OCI-LY7 (cell line): ENCODE data around the gene SYNGR3. TPM values are rescaled to one million over a fixed set of nuclear protein-coding genes. Genes with fewer than 3 reads are reported as not detected.

ENCODE experiments used
- BruUV-seq: library from RNA; stranded (reverse); fragments of 400-500 nt; replicated peaks from 2 replicates; lab custom pipeline; 2021; lab: Mats Ljungman, UMichigan
- CTCF ChIA-PET: fragments of 300-600 bp; sonication (Branson Sonifier 250); formaldehyde crosslinking; loops from one replicate; lab custom pipeline; 2022; ENCODE audit warnings: antibody characterized with exemption; ENCODE audit not compliant: unreplicated experiment; lab: Charles Lee
- POLR2A ChIA-PET: fragments of 300-600 bp; sonication (Branson Sonifier 250); formaldehyde crosslinking; loops from one replicate; lab custom pipeline; 2022; ENCODE audit warnings: antibody characterized with exemption; lab: Charles Lee
- DNase-seq: peaks from one replicate; pipeline ENCODE4 v3.0.0-alpha.2; 2015; ENCODE audit warnings: low spot score
- H2AFZ ChIP-seq: fragments of 200-600 bp; sonication (generic), shearing (Covaris generic); 2 replicates; pipeline ENCODE4 v1.6.1; 2014; ENCODE audit warnings: mild to moderate bottlenecking, antibody characterized with exemption, low read length, moderate library complexity
- H3K27ac ChIP-seq: fragments of 200-600 bp; sonication (generic); 2 replicates; pipeline ENCODE4 v1.5.1; 2014; ENCODE audit warnings: mixed run types, low read depth, mild to moderate bottlenecking, moderate library complexity, low read length, inconsistent platforms; ENCODE audit not compliant: poor library complexity, severe bottlenecking
- H3K36me3 ChIP-seq: fragments of 200-600 bp; sonication (generic); 2 replicates; pipeline ENCODE4 v1.6.1; 2014; ENCODE audit warnings: mild to moderate bottlenecking, antibody characterized with exemption, low read length, moderate library complexity, mixed read lengths; ENCODE audit not compliant: insufficient read depth
- H3K4me1 ChIP-seq: fragments of 200-600 bp; sonication (generic); 2 replicates; pipeline ENCODE4 v1.5.1; 2014; ENCODE audit warnings: mild to moderate bottlenecking, low read length; ENCODE audit not compliant: insufficient read depth, poor library complexity, severe bottlenecking
- H3K4me2 ChIP-seq: fragments of 200-600 bp; sonication (generic); 2 replicates; pipeline ENCODE4 v1.6.1; 2014; ENCODE audit warnings: mild to moderate bottlenecking, low read length
- H3K4me3 ChIP-seq: fragments of 200-600 bp; sonication (generic); 2 replicates; pipeline ENCODE4 v1.5.1; 2014; ENCODE audit warnings: mild to moderate bottlenecking, low read depth, low read length; ENCODE audit not compliant: poor library complexity, severe bottlenecking
- H3K79me2 ChIP-seq: fragments of 200-600 bp; sonication (generic); 2 replicates; pipeline ENCODE4 v1.6.1; 2016; ENCODE audit warnings: low read depth, mild to moderate bottlenecking, low read length, moderate library complexity, mixed read lengths; ENCODE audit not compliant: insufficient read depth
- H3K9me2 ChIP-seq: fragments of 200-600 bp; sonication (generic); 2 replicates; pipeline ENCODE4 v1.6.1; 2016; ENCODE audit warnings: mild to moderate bottlenecking, low read length, mixed read lengths; ENCODE audit not compliant: insufficient read depth
- H3K9me3 ChIP-seq: fragments of 200-600 bp; sonication (generic); 2 replicates; pipeline ENCODE4 v1.6.1; 2014; ENCODE audit warnings: mild to moderate bottlenecking, mixed run types, low read length, mixed read lengths
- H4K20me1 ChIP-seq: fragments of 200-600 bp; sonication (generic); 2 replicates; pipeline ENCODE4 v1.6.1; 2014; ENCODE audit warnings: mild to moderate bottlenecking, antibody characterized with exemption, low read length, moderate library complexity, mixed read lengths; ENCODE audit not compliant: insufficient read depth
- CTCF ChIP-seq: fragments of 200-600 bp; sonication (generic); conservative IDR thresholded peaks from 2 replicates; pipeline ENCODE4 v1.5.1; 2014; ENCODE audit warnings: mild to moderate bottlenecking, antibody characterized with exemption, low read length, moderate library complexity, mixed read lengths
- EZH2phosphoT487 ChIP-seq: fragments of 200-600 bp; sonication (generic); IDR thresholded peaks from 2 replicates; pipeline ENCODE4 v1.6.1; 2018; ENCODE audit warnings: low read depth, borderline replicate concordance, mild to moderate bottlenecking, mixed run types, antibody characterized with exemption, low read length, moderate library complexity, mixed read lengths
- intact Hi-C: fragments of 100-400 bp; cut with micrococcal nuclease; formaldehyde crosslinking; loops from one replicate; pipeline ENCODE4 v1.10.0; 2022; ENCODE audit not compliant: unreplicated experiment
- total RNA-seq, 2 experiments: library from RNA; depleted of rRNA in 1 of 2; stranded (reverse); fragments of >200 nt in 1 of 2; shearing (Covaris generic) in 1 of 2; gene quantifications; 2 replicates each; pipeline ENCODE4 v1.2.3, GENCODE V29; 2014 to 2022

The SYNGR3 gene
- total RNA-seq, 2 experiments from 2014 or later: 10.3 to 11.1 TPM

- Histone ChIP-seq H3K27ac (no peak overlapping the region), H2AFZ (no peak overlapping the region), H4K20me1 (peaks cover 5% of the 10 kb centered on the region; the same call in 1 of the 2 replicates), H3K79me2 (peaks cover 19% of the 10 kb centered on the region), H3K36me3 (no peaks in the 10 kb centered on the region), H3K9me2 (no peaks in the 10 kb centered on the region), H3K4me2 (no peak overlapping the region), H3K4me3 (no peak overlapping the region), H3K4me1 (peaks cover 10% of the 10 kb centered on the region), H3K9me3 (no peaks in the 10 kb centered on the region)
- BruUV-seq: no TSS peak
- intact Hi-C loops: no loop called here
- CTCF ChIA-PET: no interaction called here
- POLR2A ChIA-PET: no interaction called here
- no peak for DNase-seq
- TF ChIP-seq CTCF: no peak
- TF ChIP-seq EZH2phosphoT487: no peak
Observed at GRCh38 chr16:2013527-2013926, 23.8 kb downstream of the SYNGR3 start.

- Histone ChIP-seq H3K4me1 (peaks cover 6% of the 10 kb centered on the region), H3K36me3 (no peaks in the 10 kb centered on the region), H2AFZ (no peak overlapping the region), H3K9me3 (no peaks in the 10 kb centered on the region), H4K20me1 (no peaks in the 10 kb centered on the region), H3K79me2 (peaks cover 5% of the 10 kb centered on the region; the same call in 1 of the 2 replicates), H3K9me2 (no peaks in the 10 kb centered on the region), H3K27ac (no peak overlapping the region), H3K4me2 (no peak overlapping the region), H3K4me3 (no peak overlapping the region)
- POLR2A ChIA-PET: interaction anchor here (0.6 kb wide), 1 partner anchor 199 kb away, joined by 3 read pairs; the partner anchor contains the start of gene PGP
- TF ChIP-seq EZH2phosphoT487: no peak
- TF ChIP-seq CTCF: no peak
- intact Hi-C loops: no loop called here
- no TSS peak for BruUV-seq
- no peak for DNase-seq
- CTCF ChIA-PET: no interaction called here
Observed at GRCh38 chr16:2015117-2015946, 25.6 kb downstream of the SYNGR3 start.

- Histone ChIP-seq H3K9me3 (no peaks in the 10 kb centered on the region), H3K4me3 (no peak overlapping the region), H3K9me2 (no peaks in the 10 kb centered on the region), H3K79me2 (no peaks in the 10 kb centered on the region), H3K4me2 (no peak overlapping the region), H3K36me3 (no peaks in the 10 kb centered on the region), H3K27ac (no peak overlapping the region), H4K20me1 (no peaks in the 10 kb centered on the region), H3K4me1 (peaks cover under 1% of the 10 kb centered on the region), H2AFZ (no peak overlapping the region)
- no TSS peak for BruUV-seq
- CTCF ChIA-PET: no interaction called here
- no peak for TF ChIP-seq EZH2phosphoT487
- TF ChIP-seq CTCF: no peak
- no peak for DNase-seq
- intact Hi-C loops: no loop called here
- POLR2A ChIA-PET: interaction anchor here (0.6 kb wide), 2 partner anchors 42 to 199 kb away, joined by 3 read pairs; partner anchors contain the start of gene PGP
Observed at GRCh38 chr16:2015947-2016208, 26.1 kb downstream of the SYNGR3 start.
